WTC11 (cell line): ENCODE results near the gene TSPYL2. TPM values are rescaled to one million over a fixed set of nuclear protein-coding genes. Genes with fewer than 3 reads are reported as not detected.

Experiments used
- ATAC-seq: fragments of 200-7000 bp; cut with Tn5 transposase; 2 replicates; pipeline ENCODE4 v1.10.0; 2021; ENCODE audit warnings: mild to moderate bottlenecking, moderate library complexity
- CTCF ChIA-PET: fragments of 300-600 bp; sonication (Branson Sonifier 250); formaldehyde crosslinking; loops from one replicate; lab custom pipeline; 2021; ENCODE audit warnings: antibody characterized with exemption; lab: Charles Lee
- POLR2A ChIA-PET: fragments of 350-600 bp; sonication (Branson Sonifier 250); formaldehyde crosslinking; loops from one replicate; lab custom pipeline; 2021; ENCODE audit warnings: antibody characterized with exemption; lab: Charles Lee
- DNase-seq: peaks from one replicate; pipeline ENCODE4 v3.0.0; 2021; ENCODE audit warnings: low spot score
- H3K27ac Mint-ChIP-seq: 2 replicates; pipeline ENCODE4 v1.8.0; 2021; ENCODE audit warnings: mixed read lengths
- H3K27me3 Mint-ChIP-seq: 2 replicates; pipeline ENCODE4 v1.8.0; 2021; ENCODE audit warnings: low read depth, mild to moderate bottlenecking, moderate library complexity, mixed read lengths
- H3K36me3 Mint-ChIP-seq: 2 replicates; pipeline ENCODE4 v1.8.0; 2021; ENCODE audit warnings: mixed read lengths
- H3K4me1 Mint-ChIP-seq: 2 replicates; pipeline ENCODE4 v1.8.0; 2022; ENCODE audit warnings: mixed read lengths
- H3K4me3 Mint-ChIP-seq: 2 replicates; pipeline ENCODE4 v1.8.0; 2021; ENCODE audit warnings: mild to moderate bottlenecking, moderate library complexity, mixed read lengths
- H3K9me3 Mint-ChIP-seq: 2 replicates; pipeline ENCODE4 v1.8.0; 2021; ENCODE audit warnings: mixed read lengths
- CREB1 ChIP-seq: sonication (generic); formaldehyde crosslinking; IDR thresholded peaks from 2 replicates; pipeline ENCODE4 v1.8.0; 2023; ENCODE audit warnings: mild to moderate bottlenecking, missing genetic modification reagents
- EMX1 ChIP-seq: fragments of 250-450 bp; sonication (Bioruptor Pico); IDR thresholded peaks from 2 replicates; pipeline ENCODE4 v1.8.0; 2021; ENCODE audit warnings: mild to moderate bottlenecking
- FOXK1 ChIP-seq: sonication (generic); formaldehyde crosslinking; IDR thresholded peaks from 2 replicates; pipeline ENCODE4 v1.8.0; 2022; ENCODE audit warnings: mild to moderate bottlenecking, moderate library complexity, missing genetic modification reagents
- FOXP1 ChIP-seq: sonication (generic); formaldehyde crosslinking; IDR thresholded peaks from 2 replicates; pipeline ENCODE4 v1.8.0; 2022; ENCODE audit warnings: missing genetic modification reagents, mild to moderate bottlenecking, moderate library complexity, borderline replicate concordance
- JAZF1 ChIP-seq: fragments of 250-450 bp; sonication (Bioruptor Pico); IDR thresholded peaks from 2 replicates; pipeline ENCODE4 v1.9.0; 2021; ENCODE audit warnings: moderate library complexity, mild to moderate bottlenecking, inconsistent platforms
- OVOL2 ChIP-seq: fragments of 250-450 bp; sonication (Bioruptor Pico); IDR thresholded peaks from 2 replicates; pipeline ENCODE4 v1.9.0; 2021; ENCODE audit warnings: mild to moderate bottlenecking, borderline replicate concordance
- SMAD4 ChIP-seq: sonication (generic); formaldehyde crosslinking; IDR thresholded peaks from 2 replicates; pipeline ENCODE4 v1.8.0; 2022; ENCODE audit warnings: mild to moderate bottlenecking, missing genetic modification reagents
- SP1 ChIP-seq: sonication (generic); formaldehyde crosslinking; conservative IDR thresholded peaks from 2 replicates; pipeline ENCODE4 v1.8.1; 2022; ENCODE audit warnings: missing genetic modification reagents
- TCF7 ChIP-seq: sonication (generic); formaldehyde crosslinking; IDR thresholded peaks from 2 replicates; pipeline ENCODE4 v1.8.0; 2022; ENCODE audit warnings: mild to moderate bottlenecking, low read depth, missing genetic modification reagents, moderate library complexity
- ZNF232 ChIP-seq: sonication (generic); formaldehyde crosslinking; IDR thresholded peaks from 2 replicates; pipeline ENCODE4 v1.8.0; 2022; ENCODE audit warnings: mild to moderate bottlenecking, missing genetic modification reagents
- ZNF317 ChIP-seq: sonication (generic); formaldehyde crosslinking; IDR thresholded peaks from 2 replicates; pipeline ENCODE4 v1.8.1; 2023; ENCODE audit warnings: low read depth, mild to moderate bottlenecking, moderate library complexity, missing genetic modification reagents, borderline replicate concordance
- total RNA-seq: library from RNA; stranded (reverse); gene quantifications from 3 replicates; pipeline ENCODE4 v1.2.3, GENCODE V29; 2021
- TF ChIP-seq, protein P1 (sequence below): sonication (generic); formaldehyde crosslinking; IDR thresholded peaks from 2 replicates; pipeline ENCODE4 v1.8.0; 2022; ENCODE audit warnings: mild to moderate bottlenecking, missing genetic modification reagents
- TF ChIP-seq, protein P2 (sequence below): sonication (generic); formaldehyde crosslinking; IDR thresholded peaks from 2 replicates; pipeline ENCODE4 v1.8.1; 2023; ENCODE audit warnings: mild to moderate bottlenecking, missing genetic modification reagents
- TF ChIP-seq, protein P3 (sequence below): sonication (generic); formaldehyde crosslinking; IDR thresholded peaks from 2 replicates; pipeline ENCODE4 v1.8.0; 2023; ENCODE audit warnings: missing genetic modification reagents, mild to moderate bottlenecking, borderline replicate concordance
- TF ChIP-seq, protein P4 (sequence below): sonication (generic); formaldehyde crosslinking; IDR thresholded peaks from 2 replicates; pipeline ENCODE4 v1.8.1; 2022; ENCODE audit warnings: mild to moderate bottlenecking, missing genetic modification reagents, moderate library complexity, borderline replicate concordance
- TF ChIP-seq, protein P5 (sequence below): fragments of 250-450 bp; sonication (Bioruptor Pico); IDR thresholded peaks from 2 replicates; pipeline ENCODE4 v1.8.0; 2021; ENCODE audit warnings: mild to moderate bottlenecking
- TF ChIP-seq, protein P6 (sequence below): sonication (generic); formaldehyde crosslinking; IDR thresholded peaks from 2 replicates; pipeline ENCODE4 v1.8.1; 2023; ENCODE audit warnings: mild to moderate bottlenecking, missing genetic modification reagents, moderate library complexity
- TF ChIP-seq, protein P7 (sequence below): sonication (generic); formaldehyde crosslinking; IDR thresholded peaks from 2 replicates; pipeline ENCODE4 v1.8.1; 2022; ENCODE audit warnings: mild to moderate bottlenecking, moderate library complexity, missing genetic modification reagents
- TF ChIP-seq, protein P8 (sequence below): sonication (generic); formaldehyde crosslinking; IDR thresholded peaks from 2 replicates; pipeline ENCODE4 v1.8.0; 2022; ENCODE audit warnings: mild to moderate bottlenecking, missing genetic modification reagents
- TF ChIP-seq, protein P9 (sequence below): fragments of 250-450 bp; sonication (Bioruptor Pico); IDR thresholded peaks from 2 replicates; pipeline ENCODE4 v2.1.2; 2022; ENCODE audit warnings: mild to moderate bottlenecking, moderate library complexity

Gene TSPYL2
- total RNA-seq, 1 experiment from 2014 or later, result 14.6 TPM

DNA sequence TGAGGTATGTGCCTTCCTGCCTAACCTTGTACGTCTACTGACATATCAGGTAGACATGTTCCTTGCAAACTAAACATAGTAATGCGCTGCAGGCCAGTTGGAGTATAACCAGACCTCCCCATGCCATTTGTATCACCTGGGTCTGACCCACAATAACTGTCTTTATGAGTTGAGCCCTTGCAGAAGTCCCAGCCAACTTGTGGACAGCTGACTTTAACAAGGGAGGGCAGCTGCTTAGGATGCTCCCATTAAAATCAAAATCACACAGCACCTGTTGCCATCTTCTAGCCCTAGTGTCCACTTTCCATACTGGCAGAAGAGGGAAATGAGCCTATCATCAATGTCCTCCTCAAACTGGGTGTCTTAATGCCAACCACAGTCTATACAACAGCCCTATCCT is 53.4 kb downstream of the TSPYL2 start:
- Mint-ChIP-seq H3K4me3 (no peak overlapping the region), H3K27me3 (no peaks in the 10 kb centered on the region), H3K36me3 (no peaks in the 10 kb centered on the region; the same call in 1 of the 2 replicates), H3K9me3 (no peaks in the 10 kb centered on the region), H3K27ac (no peak overlapping the region)
- no peak for ATAC-seq
- DNase-seq, result no peak
- POLR2A ChIA-PET, result interaction anchor here (0.6 to 1.1 kb wide), 2 partner anchors 33 to 34 kb away, joined by 3 to 4 read pairs; no protein-coding TSS in a partner anchor
- CTCF ChIA-PET, result no interaction called here
- TF ChIP-seq JAZF1 (CRISPR knock-in tag) (no peak), FOXK1 (CRISPR knock-in tag) (no peak), ZNF232 (no peak), FOXP1 (CRISPR knock-in tag) (no peak), SP1 (CRISPR knock-in tag) (no peak), CREB1 (no peak), SMAD4 (CRISPR knock-in tag) (no peak), EMX1 (CRISPR knock-in tag) (no peak), OVOL2 (CRISPR knock-in tag) (no peak), ZNF317 (no peak), TCF7 (CRISPR knock-in tag) (no peak)
- TF ChIP-seq, protein P1, sequence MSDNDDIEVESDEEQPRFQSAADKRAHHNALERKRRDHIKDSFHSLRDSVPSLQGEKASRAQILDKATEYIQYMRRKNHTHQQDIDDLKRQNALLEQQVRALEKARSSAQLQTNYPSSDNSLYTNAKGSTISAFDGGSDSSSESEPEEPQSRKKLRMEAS (CRISPR knock-in tag), result no peak
- TF ChIP-seq, protein P2, sequence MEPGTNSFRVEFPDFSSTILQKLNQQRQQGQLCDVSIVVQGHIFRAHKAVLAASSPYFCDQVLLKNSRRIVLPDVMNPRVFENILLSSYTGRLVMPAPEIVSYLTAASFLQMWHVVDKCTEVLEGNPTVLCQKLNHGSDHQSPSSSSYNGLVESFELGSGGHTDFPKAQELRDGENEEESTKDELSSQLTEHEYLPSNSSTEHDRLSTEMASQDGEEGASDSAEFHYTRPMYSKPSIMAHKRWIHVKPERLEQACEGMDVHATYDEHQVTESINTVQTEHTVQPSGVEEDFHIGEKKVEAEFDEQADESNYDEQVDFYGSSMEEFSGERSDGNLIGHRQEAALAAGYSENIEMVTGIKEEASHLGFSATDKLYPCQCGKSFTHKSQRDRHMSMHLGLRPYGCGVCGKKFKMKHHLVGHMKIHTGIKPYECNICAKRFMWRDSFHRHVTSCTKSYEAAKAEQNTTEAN (CRISPR knock-in tag), result no peak
- TF ChIP-seq, protein P3, sequence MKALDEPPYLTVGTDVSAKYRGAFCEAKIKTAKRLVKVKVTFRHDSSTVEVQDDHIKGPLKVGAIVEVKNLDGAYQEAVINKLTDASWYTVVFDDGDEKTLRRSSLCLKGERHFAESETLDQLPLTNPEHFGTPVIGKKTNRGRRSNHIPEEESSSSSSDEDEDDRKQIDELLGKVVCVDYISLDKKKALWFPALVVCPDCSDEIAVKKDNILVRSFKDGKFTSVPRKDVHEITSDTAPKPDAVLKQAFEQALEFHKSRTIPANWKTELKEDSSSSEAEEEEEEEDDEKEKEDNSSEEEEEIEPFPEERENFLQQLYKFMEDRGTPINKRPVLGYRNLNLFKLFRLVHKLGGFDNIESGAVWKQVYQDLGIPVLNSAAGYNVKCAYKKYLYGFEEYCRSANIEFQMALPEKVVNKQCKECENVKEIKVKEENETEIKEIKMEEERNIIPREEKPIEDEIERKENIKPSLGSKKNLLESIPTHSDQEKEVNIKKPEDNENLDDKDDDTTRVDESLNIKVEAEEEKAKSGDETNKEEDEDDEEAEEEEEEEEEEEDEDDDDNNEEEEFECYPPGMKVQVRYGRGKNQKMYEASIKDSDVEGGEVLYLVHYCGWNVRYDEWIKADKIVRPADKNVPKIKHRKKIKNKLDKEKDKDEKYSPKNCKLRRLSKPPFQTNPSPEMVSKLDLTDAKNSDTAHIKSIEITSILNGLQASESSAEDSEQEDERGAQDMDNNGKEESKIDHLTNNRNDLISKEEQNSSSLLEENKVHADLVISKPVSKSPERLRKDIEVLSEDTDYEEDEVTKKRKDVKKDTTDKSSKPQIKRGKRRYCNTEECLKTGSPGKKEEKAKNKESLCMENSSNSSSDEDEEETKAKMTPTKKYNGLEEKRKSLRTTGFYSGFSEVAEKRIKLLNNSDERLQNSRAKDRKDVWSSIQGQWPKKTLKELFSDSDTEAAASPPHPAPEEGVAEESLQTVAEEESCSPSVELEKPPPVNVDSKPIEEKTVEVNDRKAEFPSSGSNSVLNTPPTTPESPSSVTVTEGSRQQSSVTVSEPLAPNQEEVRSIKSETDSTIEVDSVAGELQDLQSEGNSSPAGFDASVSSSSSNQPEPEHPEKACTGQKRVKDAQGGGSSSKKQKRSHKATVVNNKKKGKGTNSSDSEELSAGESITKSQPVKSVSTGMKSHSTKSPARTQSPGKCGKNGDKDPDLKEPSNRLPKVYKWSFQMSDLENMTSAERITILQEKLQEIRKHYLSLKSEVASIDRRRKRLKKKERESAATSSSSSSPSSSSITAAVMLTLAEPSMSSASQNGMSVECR (CRISPR knock-in tag), result no peak
- TF ChIP-seq, protein P4, sequence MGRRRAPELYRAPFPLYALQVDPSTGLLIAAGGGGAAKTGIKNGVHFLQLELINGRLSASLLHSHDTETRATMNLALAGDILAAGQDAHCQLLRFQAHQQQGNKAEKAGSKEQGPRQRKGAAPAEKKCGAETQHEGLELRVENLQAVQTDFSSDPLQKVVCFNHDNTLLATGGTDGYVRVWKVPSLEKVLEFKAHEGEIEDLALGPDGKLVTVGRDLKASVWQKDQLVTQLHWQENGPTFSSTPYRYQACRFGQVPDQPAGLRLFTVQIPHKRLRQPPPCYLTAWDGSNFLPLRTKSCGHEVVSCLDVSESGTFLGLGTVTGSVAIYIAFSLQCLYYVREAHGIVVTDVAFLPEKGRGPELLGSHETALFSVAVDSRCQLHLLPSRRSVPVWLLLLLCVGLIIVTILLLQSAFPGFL (CRISPR knock-in tag), result no peak
- TF ChIP-seq, protein P5, sequence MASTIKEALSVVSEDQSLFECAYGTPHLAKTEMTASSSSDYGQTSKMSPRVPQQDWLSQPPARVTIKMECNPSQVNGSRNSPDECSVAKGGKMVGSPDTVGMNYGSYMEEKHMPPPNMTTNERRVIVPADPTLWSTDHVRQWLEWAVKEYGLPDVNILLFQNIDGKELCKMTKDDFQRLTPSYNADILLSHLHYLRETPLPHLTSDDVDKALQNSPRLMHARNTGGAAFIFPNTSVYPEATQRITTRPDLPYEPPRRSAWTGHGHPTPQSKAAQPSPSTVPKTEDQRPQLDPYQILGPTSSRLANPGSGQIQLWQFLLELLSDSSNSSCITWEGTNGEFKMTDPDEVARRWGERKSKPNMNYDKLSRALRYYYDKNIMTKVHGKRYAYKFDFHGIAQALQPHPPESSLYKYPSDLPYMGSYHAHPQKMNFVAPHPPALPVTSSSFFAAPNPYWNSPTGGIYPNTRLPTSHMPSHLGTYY (CRISPR knock-in tag), result no peak
- TF ChIP-seq, protein P6, sequence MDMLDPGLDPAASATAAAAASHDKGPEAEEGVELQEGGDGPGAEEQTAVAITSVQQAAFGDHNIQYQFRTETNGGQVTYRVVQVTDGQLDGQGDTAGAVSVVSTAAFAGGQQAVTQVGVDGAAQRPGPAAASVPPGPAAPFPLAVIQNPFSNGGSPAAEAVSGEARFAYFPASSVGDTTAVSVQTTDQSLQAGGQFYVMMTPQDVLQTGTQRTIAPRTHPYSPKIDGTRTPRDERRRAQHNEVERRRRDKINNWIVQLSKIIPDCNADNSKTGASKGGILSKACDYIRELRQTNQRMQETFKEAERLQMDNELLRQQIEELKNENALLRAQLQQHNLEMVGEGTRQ (CRISPR knock-in tag), result no peak
- TF ChIP-seq, protein P7, sequence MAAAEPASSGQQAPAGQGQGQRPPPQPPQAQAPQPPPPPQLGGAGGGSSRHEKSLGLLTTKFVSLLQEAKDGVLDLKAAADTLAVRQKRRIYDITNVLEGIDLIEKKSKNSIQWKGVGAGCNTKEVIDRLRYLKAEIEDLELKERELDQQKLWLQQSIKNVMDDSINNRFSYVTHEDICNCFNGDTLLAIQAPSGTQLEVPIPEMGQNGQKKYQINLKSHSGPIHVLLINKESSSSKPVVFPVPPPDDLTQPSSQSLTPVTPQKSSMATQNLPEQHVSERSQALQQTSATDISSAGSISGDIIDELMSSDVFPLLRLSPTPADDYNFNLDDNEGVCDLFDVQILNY (CRISPR knock-in tag), result no peak
- TF ChIP-seq, protein P8, sequence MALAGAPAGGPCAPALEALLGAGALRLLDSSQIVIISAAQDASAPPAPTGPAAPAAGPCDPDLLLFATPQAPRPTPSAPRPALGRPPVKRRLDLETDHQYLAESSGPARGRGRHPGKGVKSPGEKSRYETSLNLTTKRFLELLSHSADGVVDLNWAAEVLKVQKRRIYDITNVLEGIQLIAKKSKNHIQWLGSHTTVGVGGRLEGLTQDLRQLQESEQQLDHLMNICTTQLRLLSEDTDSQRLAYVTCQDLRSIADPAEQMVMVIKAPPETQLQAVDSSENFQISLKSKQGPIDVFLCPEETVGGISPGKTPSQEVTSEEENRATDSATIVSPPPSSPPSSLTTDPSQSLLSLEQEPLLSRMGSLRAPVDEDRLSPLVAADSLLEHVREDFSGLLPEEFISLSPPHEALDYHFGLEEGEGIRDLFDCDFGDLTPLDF (CRISPR knock-in tag), result no peak
- TF ChIP-seq, protein P9, sequence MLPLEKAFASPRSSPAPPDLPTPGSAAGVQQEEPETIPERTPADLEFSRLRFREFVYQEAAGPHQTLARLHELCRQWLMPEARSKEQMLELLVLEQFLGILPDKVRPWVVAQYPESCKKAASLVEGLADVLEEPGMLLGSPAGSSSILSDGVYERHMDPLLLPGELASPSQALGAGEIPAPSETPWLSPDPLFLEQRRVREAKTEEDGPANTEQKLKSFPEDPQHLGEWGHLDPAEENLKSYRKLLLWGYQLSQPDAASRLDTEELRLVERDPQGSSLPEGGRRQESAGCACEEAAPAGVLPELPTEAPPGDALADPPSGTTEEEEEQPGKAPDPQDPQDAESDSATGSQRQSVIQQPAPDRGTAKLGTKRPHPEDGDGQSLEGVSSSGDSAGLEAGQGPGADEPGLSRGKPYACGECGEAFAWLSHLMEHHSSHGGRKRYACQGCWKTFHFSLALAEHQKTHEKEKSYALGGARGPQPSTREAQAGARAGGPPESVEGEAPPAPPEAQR, result no peak
- TF ChIP-seq, all 79 proteins: peak for 0
- no peaks in the 10 kb centered on the region for H3K4me1 Mint-ChIP-seq
